HG03460 (cell line): ENCODE results near the gene BCL10.
"Not testable (repeated sequence)": the region's sequence is repeated elsewhere in the genome, so short reads cannot be mapped to it uniquely, and the experiment has no call there.

Experiments used
- ATAC-seq: cut with Tn5 transposase; IDR thresholded peaks from one replicate; pipeline ENCODE4 v1.9.1; 2021; ENCODE audit not compliant: unreplicated experiment

Gene BCL10

DNA sequence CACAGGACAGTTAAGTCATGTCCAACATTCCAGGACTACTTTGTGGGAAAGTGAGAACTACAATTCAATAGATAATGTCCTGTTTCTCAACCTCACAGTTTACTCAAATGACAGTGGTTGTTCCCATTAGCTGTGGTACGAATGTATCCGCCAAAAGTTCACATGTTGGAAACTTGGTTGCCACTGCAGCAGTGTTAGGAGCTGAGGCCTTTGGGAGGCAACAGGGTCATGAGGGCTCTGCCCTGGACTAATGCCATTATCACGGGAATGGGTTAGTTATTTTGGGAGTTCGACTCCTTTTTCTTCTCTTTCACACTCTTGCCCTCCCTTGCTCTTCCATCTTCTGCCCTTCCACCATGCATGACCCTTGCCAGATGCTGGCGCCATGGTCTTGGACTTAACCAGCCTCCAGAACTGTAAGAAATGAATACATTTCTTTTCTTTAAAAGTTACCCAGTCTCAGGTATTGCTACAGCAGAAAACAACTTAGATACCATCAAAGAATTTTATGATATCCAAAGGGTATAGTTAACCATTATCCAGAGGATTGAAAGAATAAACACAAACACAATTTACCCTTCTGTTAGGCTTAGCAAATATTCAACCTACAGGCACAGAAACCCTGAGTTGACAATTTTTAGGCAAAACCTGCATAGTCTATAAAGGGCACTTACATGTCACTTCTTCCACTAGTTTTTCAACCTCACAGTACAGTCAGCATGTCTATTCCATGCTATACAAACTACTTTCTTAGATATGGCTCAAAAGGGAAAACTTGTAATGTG is 7.4 kb downstream of the BCL10 start:
- ATAC-seq = no peak

DNA sequence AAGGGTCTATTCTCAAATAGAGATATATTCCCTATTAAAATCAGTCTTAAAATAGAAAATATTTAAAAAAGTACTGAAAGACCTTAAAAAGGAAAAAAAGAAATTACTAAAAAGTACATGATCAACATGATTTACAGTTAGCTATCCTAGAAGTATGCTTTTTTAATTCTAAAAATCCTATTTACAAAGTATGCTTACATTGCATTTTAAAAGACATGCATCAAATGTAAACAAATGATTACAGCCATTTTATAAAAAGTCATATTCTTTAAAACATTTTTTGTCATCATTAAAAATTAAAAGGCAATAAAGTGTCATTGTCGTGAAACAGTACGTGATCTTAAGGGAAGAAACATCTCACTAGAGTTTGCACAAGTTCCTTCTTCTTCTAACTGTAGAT is 9.1 kb downstream of the BCL10 start:
- ATAC-seq = no peak

DNA sequence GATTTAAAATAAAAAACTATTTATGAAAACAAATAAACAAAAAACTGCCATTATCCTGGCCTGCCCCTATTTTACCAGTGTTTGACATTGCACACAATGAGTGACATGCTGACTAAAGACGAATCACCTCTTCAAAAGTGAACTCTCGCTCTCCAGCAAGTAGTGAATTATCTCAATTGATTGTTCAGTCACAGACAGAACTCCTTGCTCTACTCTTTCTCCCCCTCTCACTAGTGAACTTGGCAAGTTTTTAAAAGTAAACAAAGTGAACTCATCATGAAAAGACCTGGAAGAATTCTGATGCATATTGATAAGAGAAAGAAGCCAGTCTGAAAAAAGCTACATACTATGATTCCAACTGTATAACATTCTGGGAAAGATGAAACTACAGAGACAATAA is 12.3 kb downstream of the BCL10 start:
- no peak for ATAC-seq

DNA sequence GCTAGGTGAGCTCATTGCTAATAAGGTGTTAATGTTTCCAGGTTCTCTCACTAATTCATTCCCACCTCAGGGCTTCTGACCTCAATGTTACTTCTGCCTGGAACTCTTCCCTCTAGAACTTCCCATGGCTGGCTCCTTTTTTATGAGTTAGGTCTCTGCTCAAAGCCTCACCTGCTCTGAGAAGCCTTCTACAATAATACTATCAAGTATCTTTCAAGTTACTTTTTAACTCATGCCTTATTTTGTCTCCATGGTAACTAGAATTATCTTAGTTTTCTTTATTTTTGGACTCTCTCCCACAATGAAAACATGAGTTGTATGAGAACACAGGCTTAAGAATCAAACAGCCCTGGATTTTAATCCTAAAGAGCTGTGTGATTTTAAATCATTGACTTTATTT is 13.4 kb downstream of the BCL10 start:
- ATAC-seq = no peak

DNA sequence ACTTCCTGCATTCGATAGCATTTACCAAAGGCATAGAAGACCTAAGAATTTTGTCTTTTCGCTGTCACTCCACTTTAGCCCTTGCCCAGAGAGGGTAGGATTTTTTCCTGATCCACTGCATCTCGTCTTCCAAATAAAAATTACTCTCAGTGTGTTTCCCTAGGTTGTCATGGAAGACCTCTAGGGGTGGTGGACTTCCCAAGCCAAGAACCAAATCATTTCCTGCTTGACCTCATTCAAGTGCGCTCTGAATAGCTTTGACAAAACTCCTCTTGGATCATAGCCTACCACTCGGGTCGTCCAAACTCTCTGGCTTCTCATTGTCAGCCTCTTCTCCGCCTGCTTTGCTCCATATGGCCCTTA is 16.5 kb downstream of the BCL10 start:
- ATAC-seq = no peak

DNA sequence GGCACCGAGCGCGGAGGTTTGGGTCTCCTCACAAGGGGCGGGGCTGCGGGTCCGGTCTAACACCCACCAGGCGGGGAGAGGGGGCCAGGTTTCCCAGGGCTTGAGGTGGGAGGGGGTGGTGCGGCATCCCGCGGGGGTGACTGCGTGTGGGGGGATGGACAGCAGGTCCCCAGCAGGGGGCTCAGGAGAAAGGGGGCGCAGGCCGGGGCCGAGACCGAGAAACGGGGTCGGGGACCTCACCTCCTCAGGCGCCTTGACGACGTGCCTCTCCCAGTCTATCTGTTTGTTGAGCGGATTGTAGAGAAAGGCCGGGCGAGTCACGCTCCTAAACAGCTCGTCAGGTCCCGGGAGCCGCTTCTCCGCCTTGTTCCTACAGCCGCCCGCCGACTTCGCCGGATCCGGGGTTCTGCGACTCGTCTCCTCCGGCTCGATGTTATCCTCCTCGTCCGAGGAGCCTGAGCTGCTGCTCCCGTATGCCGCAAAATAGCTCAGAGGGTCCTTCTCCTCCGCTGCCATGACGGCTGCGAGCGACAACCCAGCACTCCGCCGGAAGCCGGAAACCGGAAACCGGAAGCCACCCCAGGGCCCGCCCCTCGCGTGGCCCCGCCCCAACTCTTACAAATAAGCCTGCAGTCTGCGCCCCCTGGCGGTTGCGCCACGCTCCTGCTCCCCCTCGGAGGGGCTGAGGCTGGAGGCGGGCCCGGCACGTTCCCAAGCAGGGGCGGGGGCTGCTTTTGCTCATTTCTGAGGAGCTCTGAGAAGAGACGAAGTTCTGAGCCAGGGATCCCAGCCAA is 17.1 kb downstream of the BCL10 start, which contains the start of gene C1orf52:
Gene C1orf52, minus strand, starts transcription at position 545 of the 794 bp plus-strand sequence. Its CDS starts 29 bp downstream, at position 516.
- ATAC-seq = peak; percentile 99

DNA sequence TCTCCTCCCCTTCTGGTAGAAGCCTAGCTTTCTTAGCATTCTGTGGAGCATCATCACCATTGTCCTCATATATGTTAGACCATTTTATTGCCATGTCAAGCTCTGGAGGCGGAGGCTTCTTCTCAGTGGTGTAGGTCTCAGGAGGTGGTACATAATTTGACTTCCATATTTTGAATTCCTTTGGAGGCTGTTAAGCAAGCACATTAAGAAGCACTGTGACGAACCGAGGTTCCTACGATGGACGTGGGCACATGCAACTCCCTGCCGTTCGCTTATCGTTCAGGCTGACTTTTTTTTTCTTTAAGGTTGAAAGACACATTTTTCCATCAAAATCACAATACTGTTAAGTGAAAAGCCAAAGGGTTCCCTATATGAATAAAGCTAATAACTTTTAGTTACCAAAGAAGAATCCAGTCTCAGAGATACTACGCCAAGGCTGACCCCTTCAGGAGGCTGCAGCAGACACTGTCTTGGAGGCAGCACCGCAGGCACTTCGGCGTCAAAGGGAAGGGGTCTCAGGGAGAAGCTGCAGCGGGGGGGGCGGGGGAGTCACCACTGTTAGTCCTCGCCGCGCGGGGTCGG is 17.8 kb downstream of the BCL10 start:
- no peak for ATAC-seq

DNA sequence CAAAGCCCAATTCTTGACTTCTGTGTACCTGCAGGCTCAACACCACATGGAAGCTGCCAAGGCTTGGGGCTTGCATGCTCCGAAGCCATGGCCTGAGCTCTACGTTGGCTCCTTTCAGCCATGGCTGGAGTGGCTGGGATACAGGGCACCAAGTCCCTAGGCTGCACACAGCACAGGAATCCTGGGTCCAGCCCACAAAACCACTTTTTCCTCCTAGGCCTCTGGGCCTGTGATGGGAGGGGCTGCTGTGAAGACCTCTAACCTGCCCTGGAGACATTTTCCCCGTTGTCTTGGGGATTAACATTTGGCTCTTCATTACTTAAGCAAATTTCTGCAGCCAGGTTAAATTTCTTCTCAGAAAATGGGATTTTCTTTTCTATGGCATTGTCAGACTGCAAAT is 27.4 kb downstream of the BCL10 start:
- ATAC-seq = not testable (repeated sequence)

DNA sequence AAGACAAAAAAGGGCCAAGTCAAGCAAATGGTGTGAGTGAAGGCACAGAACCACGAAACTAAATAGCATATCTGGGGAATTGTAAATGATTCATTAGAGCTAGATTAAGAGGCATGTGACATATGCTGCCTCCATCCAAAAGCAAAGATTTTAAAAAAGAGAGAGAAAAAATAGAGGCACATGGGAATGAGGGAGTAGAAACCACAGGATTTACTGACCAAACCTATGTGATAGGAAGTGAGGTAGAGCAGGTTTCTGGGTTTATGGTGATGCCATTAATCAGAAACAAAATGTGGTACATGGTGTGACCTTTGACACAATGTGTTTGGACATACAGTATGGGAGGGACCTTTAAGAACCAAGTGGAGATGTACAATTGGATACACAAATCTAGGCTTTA is 30.5 kb downstream of the BCL10 start:
- no peak for ATAC-seq

DNA sequence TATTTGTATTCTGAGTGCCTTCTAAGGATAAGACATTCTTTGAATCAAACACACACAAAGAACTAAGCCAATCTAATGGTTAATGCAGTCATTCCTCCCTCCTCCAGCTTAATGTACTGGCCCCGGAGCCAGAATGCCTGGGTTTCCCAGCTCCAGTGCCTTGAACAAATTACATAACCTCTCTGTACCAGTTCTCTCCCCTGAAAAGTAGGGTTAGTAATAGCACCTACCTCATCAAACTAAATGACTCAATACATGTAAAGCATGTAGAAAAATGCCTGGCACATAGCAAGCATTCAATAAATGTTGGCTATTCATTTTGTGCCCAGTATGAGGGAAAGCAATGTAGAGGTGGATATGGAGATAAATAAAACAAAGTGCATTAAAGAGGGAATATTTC is 31.0 kb downstream of the BCL10 start:
- ATAC-seq = no peak

DNA sequence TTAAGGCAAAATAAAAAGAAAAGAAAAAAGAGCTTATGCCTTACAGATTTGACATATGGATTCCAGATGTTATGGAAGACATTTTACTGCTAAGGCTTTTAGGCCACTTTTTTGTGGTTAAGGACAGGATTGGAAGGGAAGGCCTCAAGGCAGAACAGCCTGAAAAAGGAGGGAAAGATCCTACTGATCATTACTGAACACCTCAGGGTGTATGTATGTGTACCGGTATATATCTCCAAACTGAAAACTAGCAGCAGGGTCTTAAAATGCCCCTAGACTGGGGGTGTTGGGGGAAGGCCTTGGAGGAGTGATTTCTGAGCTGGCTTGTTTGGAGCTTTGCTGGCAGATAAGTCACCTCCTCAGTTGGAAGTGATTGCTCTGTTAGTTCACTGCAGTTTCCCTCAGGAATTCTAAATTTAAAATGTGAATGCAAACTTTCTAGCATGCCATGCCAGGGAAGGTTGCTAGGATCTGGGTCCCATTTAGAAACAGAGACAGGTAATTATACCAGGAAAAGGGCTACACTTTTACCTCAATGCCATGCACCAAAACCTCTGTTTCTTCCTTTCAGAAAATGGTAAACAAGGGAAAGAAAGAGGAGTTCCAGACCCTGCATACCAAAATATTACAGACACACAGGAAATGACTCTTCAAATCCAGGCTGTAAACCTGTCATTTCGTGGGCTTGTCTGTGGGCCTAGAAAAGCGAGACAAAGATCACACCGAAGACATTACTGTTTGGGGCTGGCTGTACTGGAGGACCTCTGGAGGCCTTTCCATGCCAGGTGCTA is 32.0 kb downstream of the BCL10 start:
- ATAC-seq = no peak

DNA sequence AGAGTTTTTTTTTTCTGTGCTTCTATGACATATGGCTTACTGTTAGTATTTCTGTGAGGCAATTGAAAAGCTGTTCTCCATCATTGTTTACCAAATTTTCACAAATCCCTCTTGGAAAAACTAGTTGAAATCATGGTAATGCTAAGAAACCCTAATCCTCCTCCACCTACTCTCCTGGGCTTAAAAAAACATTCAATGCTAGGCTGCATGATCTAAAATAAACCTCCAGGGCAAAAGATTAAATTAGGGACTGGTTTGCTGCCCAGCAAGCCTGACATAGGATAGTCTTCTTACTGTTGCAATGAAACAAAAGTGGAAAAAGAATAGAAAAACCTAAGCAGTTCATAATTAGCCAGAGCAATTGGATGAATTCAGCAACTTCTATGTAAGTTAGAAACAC is 33.1 kb downstream of the BCL10 start:
- no peak for ATAC-seq

DNA sequence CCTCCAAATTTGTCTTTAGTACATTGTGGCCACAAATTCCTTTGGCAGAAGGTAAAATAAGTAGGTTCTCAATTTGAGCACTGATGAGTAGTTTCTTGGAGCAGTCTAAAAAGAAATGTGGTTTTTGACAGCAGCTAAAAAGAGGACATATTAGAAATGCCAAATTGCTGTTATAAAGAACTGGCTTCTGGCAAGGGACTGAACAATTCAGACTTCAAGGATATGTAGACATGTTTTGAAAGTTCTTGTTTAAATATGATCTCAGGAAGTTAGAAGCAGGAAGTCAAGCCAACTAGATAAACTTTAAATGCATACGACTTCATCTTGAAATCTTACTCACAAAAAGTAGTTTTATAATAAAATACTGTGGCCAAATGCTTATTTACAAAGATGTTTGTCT is 35.8 kb downstream of the BCL10 start:
- ATAC-seq = no peak

DNA sequence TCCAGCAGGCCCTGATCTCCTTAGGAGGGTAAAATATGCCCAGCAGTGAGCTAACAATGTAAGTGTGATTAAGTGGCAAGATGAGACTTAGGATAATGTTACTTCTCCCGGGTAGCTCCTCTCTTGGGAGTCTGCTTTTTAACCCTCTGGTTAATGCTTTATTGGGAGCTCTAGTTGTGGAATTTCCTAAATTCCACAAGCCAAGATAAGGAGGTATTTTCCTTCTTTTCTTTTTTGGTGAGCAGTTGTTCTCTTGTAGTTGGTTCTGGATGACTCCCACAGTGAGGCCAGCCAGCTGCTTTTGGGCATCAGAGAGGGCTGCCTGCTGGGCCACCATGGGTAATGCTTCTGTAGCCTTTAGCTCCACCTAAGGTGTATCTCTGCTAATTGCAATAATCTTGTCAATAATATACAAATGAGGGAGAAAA is 36.2 kb downstream of the BCL10 start:
- no peak for ATAC-seq

DNA sequence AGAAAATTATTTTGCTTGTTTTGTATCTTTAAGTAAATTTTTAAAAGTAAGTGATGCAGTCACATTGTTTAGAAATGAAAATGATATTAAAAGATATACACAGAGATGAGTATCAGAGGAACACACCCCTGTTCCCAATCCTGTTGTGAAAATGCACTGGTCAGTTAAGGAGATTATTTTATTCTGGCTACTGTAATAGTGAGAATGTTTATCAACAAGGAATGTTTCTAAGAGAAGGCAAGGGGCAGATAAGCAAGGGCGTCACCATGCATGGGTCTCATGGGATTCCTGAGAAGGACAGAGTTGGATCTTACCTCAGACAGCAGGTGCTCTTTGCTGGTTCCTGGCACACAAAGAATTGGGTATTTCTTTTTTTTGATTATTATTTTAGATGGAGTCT is 38.8 kb downstream of the BCL10 start:
- ATAC-seq = no peak

DNA sequence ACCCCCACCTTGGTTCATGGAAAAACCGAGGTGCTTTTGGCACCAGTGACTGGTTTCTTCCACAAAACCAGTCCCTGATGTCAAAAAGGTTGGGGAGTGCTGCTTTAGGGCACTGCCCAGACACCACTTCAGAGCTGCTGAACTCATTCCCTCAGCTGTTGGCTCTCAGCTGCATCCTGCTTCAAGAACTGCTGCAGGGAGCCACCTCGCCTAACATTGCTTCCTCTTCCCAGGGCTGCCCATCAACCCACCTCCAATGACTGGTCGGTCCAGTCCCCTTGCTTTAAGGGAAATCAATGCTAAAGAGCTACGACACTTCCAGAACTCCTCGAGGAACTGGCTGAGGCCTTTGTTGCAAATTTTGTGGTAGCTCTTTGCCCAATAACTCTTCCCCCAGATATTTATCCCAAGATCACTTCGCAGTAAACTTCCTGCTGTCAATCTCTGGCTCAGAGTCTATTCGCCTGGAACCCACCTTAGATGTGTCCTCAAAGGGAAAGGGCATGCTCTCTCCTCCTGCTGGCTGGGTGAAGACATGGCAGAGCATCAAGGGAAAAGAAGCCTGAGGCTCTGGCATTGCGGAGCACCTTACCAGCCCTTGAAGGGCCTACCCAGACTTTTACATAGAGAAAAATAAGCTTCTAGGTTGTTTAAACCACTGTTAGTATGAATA is 46.0 kb downstream of the BCL10 start:
- no peak for ATAC-seq

DNA sequence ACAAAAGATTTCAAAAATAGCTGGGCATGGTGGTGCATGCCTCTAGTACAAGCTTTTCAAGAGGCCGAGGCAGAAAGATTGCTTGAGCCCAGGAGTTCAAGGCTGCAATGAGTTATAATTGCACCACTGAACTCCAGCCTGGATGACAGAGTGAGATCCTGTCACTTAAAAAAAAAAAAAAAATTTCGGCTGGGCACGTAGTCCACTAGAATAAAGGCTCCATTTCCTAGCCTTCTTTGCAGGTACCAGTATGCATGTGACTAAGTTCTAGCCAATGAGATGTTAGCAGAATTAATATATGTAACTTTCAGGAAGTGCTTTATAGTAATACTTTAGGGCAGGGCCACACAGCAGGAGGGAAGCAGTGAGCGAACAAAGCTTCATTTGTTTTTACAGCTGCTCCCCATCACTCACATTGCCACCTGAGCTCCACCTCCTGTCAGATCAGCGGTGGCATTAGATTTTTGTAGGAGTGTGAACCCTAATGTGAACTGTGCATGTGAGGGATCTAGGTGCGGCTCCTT is 46.8 kb downstream of the BCL10 start:
- no peak for ATAC-seq

DNA sequence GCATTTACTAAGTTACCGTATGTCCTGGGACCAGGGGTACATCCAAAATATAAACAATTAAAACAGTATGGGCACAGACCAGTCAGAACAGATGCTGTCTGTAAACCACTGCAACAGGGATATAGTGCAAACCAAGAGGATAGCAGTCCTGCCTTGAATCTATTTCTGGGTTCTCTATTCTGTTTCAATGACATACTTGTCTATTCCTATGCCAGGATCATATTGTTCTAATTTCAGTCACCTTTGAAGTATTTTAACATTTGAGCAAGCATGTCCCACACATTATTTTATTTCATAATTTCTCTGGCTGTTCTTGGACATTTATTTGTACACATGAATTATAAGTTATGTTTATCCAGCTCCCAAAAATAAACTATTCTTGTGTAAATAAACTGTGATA is 47.5 kb downstream of the BCL10 start:
- ATAC-seq = no peak

DNA sequence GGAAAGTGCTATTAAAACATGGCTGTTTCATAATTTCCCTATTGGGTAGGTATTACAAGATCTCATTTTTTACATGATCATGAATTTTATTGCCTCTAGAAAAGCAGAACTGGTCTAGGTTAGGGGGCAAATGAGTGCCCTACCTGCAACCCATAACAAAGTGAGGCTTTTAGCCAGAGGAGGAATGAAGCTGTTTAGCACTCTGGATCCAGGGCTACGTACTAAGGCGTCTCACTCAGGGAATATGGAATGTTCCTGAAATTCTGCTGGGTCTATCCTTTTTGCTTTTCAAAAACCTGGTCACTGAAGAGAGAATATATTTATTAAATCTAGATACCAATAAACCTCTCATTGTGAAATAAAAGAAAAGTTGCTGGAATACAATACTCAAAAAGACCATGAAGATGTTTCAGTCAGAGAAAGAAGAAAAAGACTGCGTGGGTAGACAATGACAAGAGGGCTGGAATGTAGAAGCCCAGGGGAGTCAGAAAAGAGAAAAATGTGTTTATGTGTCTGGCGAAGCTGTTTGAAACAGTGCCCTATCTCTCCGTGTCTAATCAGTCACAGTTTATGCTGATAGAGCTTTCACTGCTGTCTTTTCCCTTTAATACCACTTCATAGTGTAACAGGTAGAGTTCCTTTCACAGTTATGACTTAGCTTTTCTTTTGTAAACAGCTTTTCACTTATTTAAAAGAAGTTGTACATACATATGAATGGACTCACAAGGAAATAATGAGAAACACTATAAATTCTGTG is 50.6 kb downstream of the BCL10 start:
- no peak for ATAC-seq
